Measurements from ENCODE around the gene SESN3. TPM values are rescaled to one million over a fixed set of nuclear protein-coding genes. Genes with fewer than 3 reads are reported as not detected.
"Not testable (repeated sequence)": the region's sequence is repeated elsewhere in the genome, so short reads cannot be mapped to it uniquely, and the experiment has no call there.

The SESN3 gene
- polyA plus RNA-seq, 10 donors = 79.8 to 157 (median 118) TPM

DNA sequence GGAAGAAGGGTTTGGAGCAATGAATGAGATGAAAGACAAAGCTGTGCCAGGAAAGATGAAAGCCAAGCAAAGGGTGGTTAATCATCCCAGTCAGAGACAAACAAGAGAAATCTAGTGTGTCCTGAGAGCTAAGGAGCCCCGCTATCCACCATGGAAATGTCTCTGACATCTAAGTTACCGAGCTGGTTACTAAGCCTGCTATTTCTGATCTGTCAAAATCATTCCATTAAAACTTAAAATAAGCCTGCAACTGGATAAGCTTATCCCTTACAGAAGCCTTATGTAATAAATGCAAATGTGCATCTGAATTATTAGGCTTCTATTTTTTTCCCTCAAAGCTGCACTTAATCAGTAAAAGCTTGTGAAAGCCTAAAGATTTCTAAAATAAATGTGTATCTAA lies 22.1 kb upstream of the SESN3 start:
- DNase-seq = peak in 1 of 3 donors; percentile 28

GRCh38 chr11:95252586-95252985 lies 21.6 kb upstream of the SESN3 start:
- DNase-seq = no peak

DNA sequence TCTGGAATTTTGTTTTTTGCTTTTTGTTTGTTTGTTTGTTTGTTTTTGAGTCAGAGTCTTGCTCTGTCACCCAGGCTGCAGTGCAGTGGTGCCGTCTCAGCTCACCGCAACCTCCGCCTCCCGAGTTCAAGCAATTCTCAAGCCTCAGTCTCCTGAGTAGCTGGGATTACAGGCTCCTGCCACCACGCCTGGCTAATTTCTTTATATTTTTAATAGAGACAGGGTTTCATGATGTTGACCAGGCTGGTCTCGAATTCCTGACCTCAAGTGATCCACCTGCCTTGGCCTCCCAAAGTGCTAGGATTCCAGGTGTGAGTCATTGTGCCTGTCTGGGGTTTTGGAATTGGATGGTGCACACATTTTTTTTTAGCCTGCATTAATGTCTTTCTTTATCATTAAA lies 20.9 kb upstream of the SESN3 start:
- not testable (repeated sequence) for DNase-seq

- DNase-seq = peak in 1 of 3 donors; percentile 38
Observed at GRCh38 chr11:95248666-95249467, 17.9 kb upstream of the SESN3 start.

DNA sequence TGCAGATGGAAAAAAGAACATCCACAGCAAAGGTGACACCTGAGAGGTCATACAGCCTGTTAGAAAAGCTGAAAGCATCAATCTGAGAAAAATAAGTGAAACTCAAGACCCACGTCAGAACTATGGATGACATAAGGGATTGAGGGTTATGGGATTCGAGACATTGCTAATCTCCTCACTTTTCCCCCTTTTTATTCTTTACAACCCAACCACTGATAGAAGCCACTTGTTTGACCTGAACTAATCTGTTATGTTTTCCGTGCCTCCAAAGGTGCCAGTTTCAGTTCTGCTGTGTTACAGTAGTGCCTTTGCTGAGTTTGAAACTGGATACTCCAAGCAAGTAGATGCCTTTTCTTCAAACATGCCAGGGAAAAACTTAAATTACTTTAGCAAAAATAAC lies 16.9 kb upstream of the SESN3 start:
- no peak for DNase-seq

DNA sequence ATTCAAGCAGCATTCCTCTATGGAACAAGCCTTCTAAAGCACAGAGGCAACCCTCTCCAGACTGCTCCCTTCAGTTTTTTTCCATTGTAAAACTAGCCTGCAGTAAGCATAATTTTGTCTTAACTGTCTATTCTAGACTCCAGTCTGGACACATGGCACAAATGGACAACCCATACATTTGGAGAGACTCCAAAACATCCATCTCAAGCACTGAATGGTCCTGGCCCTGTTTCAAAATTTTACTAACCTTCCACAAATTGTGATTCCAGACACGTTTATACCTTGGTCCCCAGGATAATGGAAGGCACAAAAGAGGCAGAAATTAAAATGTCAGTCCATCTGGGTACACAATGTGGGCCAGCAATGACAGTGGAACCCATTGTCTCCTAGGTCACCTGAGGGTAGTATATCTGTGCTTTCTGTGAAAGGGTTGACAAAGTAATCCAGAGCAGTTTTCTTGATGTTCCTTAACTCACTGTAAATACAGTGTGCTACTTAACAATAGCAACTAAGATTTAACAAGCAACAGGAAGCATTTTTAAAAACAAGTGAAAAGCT lies 16.2 kb upstream of the SESN3 start:
- DNase-seq = peak in 1 of 3 donors; percentile 12

DNA sequence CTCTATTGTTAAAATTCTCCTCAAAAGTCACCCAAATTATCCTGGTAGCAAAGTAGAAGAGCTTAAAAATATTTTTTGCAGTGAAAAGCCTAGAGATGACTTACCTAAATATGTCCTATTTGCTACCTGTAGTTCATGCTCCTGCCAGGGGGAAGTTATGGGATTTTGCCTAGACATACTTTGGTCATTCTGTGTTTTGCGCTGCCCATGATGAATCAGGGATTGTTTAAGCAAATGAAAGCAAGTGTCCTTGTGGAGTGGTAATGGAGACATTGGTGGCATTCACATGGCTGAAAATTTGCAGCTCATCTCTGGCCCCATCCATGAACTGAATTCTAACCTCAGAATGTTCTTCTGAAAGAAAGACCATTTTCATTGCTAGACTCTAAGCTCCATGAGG lies 14.6 kb upstream of the SESN3 start:
- no peak for DNase-seq

DNA sequence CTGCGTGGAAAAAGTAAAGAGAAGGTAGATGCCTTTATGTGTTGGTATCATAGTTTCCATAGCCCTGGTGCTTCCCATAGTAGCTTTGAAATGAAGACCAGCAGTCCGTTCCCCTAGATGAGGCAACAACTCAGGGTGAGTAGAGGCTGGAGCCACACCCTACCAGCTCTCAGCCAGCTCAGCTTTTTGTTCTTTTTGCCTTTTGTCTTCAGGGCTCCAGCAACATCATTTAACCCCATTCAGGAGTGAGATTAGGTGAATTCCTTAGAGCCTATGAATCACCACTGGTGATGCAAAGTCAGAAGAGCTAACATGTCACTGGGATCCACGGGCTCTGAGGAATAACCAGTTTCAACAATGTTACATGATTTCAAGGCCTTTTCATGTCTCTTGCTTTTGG lies 14.0 kb upstream of the SESN3 start:
- no peak for DNase-seq

- DNase-seq = no peak
Observed at GRCh38 chr11:95243673-95244072, 12.7 kb upstream of the SESN3 start.

DNA sequence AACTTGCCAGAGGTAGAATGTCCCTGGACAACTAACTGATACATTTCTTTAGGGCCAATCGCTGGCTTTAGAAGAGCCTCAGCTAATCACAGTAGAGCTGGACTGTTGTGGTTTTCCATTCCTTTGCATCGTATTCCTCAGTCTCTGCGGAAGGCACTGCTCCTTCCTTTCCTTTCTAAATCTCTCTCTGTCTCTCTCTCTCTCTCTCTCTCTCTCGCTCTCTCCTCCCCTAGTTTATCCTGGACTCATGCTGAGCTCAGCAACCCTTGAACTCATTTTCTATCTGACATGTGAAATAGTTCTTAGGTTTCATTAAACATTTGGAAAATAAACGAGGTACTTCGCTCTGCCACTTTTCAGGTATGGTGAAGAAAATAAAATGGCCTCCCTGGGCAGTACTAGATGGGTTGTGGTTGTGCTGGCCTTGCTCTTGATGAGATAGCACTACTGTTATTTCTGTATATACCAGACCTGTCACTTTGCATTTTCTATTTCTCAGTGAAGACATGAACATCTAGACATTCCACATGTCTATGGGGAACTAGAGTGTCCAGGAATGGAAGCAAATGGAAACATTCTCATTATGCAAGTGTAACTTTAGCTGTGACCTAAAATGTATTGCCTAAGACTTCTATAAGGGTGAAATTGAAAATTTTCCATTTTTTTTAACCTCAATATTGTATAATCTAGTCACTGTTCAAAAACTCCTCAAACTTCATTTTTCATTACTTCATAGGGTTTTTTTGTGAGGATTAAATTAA lies 12.0 kb upstream of the SESN3 start:
- DNase-seq = peak in 1 of 3 donors; percentile 57

DNA sequence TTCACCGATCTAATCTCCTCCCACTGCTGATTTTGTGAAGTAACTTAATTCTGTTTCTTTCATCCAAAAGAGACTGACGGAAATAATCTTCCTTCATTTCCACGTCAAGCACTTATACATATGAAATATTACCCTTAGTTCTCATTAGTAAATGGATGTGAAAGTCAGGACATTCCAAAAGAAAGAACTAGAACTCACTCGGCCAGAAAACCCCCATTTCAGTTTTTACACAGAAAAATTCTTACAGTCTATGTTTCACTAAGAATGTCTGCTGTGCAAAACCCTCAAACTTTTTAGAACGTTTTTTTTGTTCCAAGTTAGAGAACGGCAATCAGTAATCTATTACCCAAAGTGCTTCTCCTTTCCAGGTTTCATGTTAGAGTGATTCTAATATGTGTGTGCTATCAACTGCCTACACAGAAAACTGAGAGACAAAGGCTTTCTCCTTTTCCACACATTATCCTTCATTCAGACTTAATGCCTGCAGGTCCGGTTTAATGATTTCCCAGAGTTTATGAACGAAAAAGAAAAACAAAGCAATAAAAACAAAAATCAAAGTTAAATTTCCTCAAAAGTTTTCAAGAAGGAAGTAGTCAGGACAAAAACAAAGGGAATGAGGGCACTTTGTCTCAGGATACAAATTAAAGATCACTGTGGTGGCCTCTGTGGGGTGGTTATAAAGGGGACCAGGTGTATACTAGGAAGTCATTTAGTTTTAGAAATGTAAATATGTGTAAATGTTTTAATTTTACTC lies 11.3 kb upstream of the SESN3 start:
- DNase-seq = no peak

- peak in 1 of 3 donors; percentile 59 for DNase-seq
Observed at GRCh38 chr11:95241681-95242081, 10.7 kb upstream of the SESN3 start.

DNA sequence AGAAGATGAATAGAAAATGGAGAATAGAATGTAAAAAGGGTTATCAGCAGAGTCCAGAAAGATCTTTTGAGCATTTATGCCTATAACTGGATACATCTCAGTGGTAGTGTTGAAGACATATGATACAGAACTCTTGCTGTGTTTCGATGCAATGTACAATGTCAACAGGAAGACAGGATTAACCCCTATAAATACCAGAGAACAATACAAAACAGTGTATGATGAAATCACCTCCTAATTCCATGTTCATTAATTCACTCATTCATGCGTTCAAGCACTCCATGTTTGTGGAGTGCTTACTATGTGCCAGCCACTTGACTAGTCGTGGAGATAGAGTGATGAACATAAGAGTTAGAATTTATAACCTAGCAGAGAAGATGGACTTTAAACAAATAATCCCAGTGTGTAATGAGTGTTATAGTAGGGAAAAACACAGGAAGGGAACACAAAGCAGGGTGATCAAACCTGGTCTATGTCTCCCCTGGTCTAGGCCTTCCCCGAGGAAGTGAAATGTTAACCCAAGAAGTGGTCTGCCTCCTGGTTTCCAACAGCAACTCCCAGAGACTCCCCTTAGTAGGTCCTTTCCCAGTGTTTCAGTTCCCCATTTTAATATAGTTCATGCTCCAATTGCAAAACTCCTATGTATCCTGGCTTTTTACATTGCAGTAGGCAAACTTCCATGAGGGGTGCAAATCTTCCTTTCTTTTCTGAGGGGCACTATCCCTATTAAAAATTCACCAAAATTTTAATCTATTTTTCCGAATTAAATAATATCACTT lies 9.1 kb upstream of the SESN3 start:
- DNase-seq = no peak

- DNase-seq = no peak
Observed at GRCh38 chr11:95232666-95233065, 1.7 kb upstream of the SESN3 start.

GRCh38 chr11:95231881-95232605 lies 1.0 kb upstream of the SESN3 start:
- peak in 2 of 3 donors; percentile 65 to 86 for DNase-seq

DNA sequence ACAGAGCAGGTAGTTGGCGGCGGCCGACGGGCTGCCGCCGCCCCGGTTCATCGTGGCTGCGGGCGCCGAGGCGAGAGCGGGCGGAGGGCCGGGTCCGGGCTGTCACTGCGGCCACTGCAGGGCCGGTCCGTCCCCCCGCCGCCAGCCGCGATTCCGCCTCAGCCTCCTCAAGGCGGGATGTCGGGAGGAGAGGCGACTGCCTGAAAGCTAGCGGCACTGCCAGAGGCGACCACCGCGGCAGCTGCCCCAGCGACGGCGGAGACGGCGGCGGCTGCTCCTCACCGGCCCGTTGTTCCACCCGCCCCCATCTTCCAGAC lies 234 bp downstream of the SESN3 start:
- no peak for DNase-seq

GRCh38 chr11:95229993-95230809 lies 801 bp downstream of the SESN3 start:
- peak; percentile 62 to 92 (median 64) for DNase-seq

DNA sequence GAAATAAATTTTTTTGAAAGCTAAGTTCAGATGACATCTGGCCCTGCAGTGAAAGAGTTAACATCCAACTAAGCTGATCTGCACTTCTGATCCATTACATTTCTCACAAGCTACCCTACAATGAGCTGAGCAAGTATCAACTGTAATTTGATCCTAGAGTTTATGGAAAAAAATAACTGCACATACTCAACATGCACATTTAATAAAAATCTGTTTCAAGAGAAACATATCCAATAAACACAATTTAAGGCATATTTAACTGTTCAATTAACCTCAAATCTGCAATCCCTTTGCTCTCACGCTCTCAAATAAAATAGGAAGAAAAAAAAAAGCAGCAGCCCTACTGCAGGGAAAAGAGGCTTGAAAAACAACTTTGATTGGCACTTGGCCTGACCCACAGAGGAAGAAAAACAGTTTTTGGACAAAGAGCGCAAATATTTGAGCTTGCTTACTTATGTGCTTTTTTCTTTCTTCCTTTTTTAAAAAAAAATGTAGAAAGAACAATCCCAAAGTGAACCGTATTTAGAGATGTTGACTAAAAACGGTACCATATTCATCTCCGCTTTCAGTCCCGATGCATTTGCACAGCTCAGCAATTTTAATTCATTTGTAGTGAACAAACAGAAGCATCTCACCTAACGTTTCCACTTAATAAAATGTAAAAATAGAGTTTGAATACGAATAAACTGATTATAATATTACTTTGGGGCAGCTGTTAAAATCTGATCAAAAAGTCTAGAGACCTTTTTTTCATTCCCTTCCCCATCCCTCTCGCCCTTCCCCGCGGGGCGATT lies 1.6 kb downstream of the SESN3 start:
- peak; percentile 56 to 87 (median 59) for DNase-seq
